Body of pancreas (tissue), 4 donors: ENCODE data around the gene BRSK1.

ENCODE experiments used
- POLR2A ChIP-seq, 3 donors: fragments of 450-650 bp; IDR thresholded peaks; one replicate each; pipeline ENCODE4 v1.6.1; 2016; ENCODE audit warnings: antibody characterized with exemption in 3 of 3, mild to moderate bottlenecking in 2 of 3
- TF ChIP-seq, protein P1 (sequence below), 7 experiments: fragments of 450-650 bp in 4 of 7; fragments of 200-600 bp in 3 of 7; sonication (generic) in 3 of 7; IDR thresholded peaks; one replicate each; pipeline ENCODE4 v1.5.1; 2016 to 2019; ENCODE audit warnings: antibody characterized with exemption in 7 of 7

DNA sequence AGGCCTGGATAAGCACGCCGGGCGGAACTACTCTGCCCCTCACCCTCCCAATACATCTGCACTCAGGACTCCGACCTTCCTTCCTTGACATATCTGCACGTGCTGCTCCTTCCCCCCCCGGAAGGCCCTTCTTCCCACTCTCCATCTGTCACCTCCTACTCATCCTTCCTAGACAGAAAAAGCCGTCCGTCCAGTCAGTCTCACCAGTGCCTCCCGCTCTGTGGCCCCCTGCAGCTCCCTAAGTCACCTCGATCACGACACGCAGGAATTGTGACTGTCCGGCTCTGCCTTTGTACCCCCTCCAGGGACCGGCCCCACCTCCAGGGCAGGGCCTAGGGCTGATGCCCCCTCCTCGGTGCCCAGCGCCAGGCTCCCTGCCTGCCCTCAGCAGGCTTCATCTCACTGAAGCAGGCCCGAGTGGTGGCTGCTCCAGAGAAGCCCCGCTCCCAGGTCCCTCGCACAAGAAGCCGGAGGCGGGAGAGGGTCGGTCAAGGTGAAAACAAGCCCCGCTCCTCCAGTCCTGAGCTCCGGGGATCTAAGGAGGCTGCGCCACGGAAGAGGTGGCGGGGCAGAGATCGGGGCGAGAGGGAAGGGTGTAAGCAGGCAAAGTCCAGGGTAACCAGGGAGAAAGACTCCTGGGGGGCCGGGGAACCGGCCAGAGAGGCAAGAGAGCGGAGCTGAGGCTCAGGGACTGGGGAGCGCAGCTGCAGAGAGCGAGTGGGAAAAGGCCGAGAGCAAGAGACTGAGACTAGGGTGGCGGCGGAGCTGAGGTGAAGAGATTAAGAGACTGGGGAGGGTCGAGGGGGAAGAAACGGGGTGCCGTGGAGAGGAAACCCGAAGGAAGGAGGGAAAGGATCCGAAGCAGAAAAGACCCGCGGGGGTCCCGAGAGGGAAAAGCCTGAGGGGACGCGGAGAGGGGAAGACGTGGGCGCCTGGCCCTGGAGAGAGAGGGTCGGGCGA is 26.1 kb upstream of the BRSK1 start:
- TF ChIP-seq, protein P1, sequence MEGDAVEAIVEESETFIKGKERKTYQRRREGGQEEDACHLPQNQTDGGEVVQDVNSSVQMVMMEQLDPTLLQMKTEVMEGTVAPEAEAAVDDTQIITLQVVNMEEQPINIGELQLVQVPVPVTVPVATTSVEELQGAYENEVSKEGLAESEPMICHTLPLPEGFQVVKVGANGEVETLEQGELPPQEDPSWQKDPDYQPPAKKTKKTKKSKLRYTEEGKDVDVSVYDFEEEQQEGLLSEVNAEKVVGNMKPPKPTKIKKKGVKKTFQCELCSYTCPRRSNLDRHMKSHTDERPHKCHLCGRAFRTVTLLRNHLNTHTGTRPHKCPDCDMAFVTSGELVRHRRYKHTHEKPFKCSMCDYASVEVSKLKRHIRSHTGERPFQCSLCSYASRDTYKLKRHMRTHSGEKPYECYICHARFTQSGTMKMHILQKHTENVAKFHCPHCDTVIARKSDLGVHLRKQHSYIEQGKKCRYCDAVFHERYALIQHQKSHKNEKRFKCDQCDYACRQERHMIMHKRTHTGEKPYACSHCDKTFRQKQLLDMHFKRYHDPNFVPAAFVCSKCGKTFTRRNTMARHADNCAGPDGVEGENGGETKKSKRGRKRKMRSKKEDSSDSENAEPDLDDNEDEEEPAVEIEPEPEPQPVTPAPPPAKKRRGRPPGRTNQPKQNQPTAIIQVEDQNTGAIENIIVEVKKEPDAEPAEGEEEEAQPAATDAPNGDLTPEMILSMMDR (IDR thresholded peaks at IDR 0.05) = no peak
- TF ChIP-seq POLR2A (IDR thresholded peaks at IDR 0.05) = no peak
